Peyer's patch (tissue), 4 donors: ENCODE measurements around the gene KISS1R. TPM values are rescaled to one million over a fixed set of nuclear protein-coding genes. Genes with fewer than 3 reads are reported as not detected.

ENCODE experiments used
- DNase-seq, 3 donors: peaks; one replicate each; pipeline ENCODE4 v3.0.0-alpha.2; 2017 to 2019
- H3K27ac ChIP-seq, 4 donors: fragments of 200-600 bp; sonication (generic); one replicate each; pipeline ENCODE4 v1.5.1; 2016 to 2019
- H3K27me3 ChIP-seq, 2 donors: fragments of 200-600 bp; sonication (generic); one replicate each; pipeline ENCODE4 v1.5.1; 2019
- H3K36me3 ChIP-seq, 3 donors: fragments of 200-600 bp; sonication (generic); one replicate each; pipeline ENCODE4 v1.5.1; 2016 to 2019
- H3K4me1 ChIP-seq, 4 donors: fragments of 200-600 bp; sonication (generic); one replicate each; pipeline ENCODE4 v1.5.1; 2016 to 2019
- H3K4me3 ChIP-seq, 4 donors: fragments of 200-600 bp; sonication (generic); 1 replicate in 3 of 4; 2 replicates in 1 of 4; pipeline ENCODE4 v1.5.1; 2016 to 2019; ENCODE audit warnings: mild to moderate bottlenecking in 1 of 4
- H3K9me3 ChIP-seq, 4 donors: fragments of 200-600 bp; sonication (generic); one replicate each; pipeline ENCODE4 v1.5.1; 2016 to 2019; ENCODE audit warnings: mild to moderate bottlenecking in 1 of 4
- CTCF ChIP-seq, 6 experiments: fragments of 450-650 bp in 4 of 6; fragments of 200-600 bp in 2 of 6; sonication (generic) in 1 of 6; IDR thresholded peaks; one replicate each; pipeline ENCODE4 v1.5.1; 2017 to 2019; ENCODE audit warnings: antibody characterized with exemption in 6 of 6, mild to moderate bottlenecking in 3 of 6, moderate library complexity in 1 of 6
- POLR2A ChIP-seq, 2 donors: fragments of 450-650 bp; IDR thresholded peaks; one replicate each; pipeline ENCODE4 v1.5.1; 2017; ENCODE audit warnings: antibody characterized with exemption in 2 of 2, mild to moderate bottlenecking in 2 of 2, moderate library complexity in 2 of 2
- total RNA-seq, 4 donors: library from RNA; depleted of rRNA; stranded (reverse); fragments of >200 nt; gene quantifications; one replicate each; pipeline ENCODE4 v1.1.0, GENCODE V29; 2016

The KISS1R gene
- total RNA-seq, 4 donors from 2014 or later: not detected

DNA sequence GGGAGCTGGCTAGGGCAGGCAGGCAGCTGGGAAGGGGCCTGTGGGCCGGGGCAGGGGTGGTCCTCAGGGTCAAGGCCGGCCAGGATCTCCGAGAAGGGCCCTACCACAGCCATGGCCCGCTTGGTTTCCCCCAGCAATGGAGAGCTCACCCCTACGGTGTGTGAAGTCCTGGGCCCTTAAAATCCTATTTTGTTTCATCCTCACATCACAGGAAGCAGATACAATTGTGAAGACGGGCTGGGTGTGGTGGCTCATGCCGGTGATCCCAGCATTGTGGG is 15.1 kb upstream of the KISS1R start:
- Histone ChIP-seq H3K4me3 (no peak overlapping the region), H3K36me3 (peaks cover 0 to 29% (median 0%) of the 10 kb centered on the region in 3 donors), H3K9me3 (no peaks in the 10 kb centered on the region), H3K4me1 (peaks cover 0 to 4% (median 1%) of the 10 kb centered on the region in 4 donors), H3K27ac (no peak overlapping the region), H3K27me3 (no peaks in the 10 kb centered on the region)
- no peak for TF ChIP-seq POLR2A (IDR thresholded peaks at IDR 0.05)
- no peak for TF ChIP-seq CTCF (IDR thresholded peaks at IDR 0.05)
- DNase-seq: no peak

GRCh38 chr19:902446-903226 is 14.5 kb upstream of the KISS1R start:
- DNase-seq: no peak
- peaks cover 0 to 24% (median 0%) of the 10 kb centered on the region in 3 donors for H3K36me3 ChIP-seq
- no peak overlapping the region for H3K27ac ChIP-seq
- no peak overlapping the region for H3K4me3 ChIP-seq
- TF ChIP-seq POLR2A (IDR thresholded peaks at IDR 0.05): no peak
- TF ChIP-seq CTCF (IDR thresholded peaks at IDR 0.05): no peak
- no peaks in the 10 kb centered on the region for H3K27me3 ChIP-seq
- H3K4me1 ChIP-seq: peaks cover 0 to 8% (median 2%) of the 10 kb centered on the region in 4 donors
- H3K9me3 ChIP-seq: no peaks in the 10 kb centered on the region

DNA sequence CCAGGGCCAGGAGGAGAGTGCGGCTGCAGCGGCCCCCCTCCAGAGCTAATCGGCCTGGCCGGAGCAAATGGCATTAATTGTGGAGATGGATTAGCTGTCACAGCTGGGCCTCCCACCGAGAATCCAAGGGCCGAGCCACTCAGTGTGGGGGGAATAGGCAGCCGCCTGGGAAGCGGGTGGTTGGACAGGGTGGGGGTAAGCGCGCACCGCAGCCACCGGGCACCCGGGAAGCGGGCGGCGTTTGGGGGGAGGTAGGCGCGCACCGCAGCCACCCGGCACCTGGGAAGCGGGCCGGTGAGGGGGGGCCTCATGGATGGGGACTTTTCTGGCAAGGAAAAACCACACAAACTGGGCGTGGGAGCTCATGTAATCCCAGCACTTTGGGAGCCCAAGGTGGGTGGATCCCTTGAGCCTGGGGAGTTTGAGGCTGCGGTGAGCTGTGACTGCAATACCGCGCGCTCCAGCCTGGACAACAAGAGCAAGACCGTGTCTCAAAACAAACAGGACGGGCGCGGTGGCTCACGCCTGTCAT is 13.8 kb upstream of the KISS1R start:
- no peak for DNase-seq

DNA sequence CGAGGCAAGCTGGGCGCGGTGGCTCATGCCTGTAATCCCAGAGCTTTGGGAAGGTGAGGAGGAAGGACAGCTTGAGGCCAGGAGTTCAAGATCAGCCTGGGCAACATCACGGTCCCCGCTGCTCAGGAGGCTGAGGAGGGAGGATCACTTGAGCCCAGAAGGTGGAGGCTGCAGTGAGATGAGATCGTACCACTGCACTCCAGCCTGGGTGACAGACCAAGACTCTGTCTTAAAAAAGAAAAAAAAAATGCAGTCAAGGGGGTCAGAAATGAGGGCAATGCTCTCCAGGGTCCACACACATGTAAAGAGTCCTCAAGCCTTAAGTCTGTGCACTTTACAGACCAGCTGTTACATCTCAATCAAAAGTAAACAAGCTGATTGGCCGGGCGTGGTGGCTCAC is 12.6 kb upstream of the KISS1R start:
- Histone ChIP-seq H3K27me3 (no peaks in the 10 kb centered on the region), H3K4me1 (peaks cover 0 to 22% (median 8%) of the 10 kb centered on the region in 4 donors), H3K9me3 (no peaks in the 10 kb centered on the region), H3K4me3 (no peak overlapping the region), H3K36me3 (peaks cover 0 to 15% (median 0%) of the 10 kb centered on the region in 3 donors), H3K27ac (no peak overlapping the region)
- no peak for DNase-seq
- TF ChIP-seq CTCF (IDR thresholded peaks at IDR 0.05): no peak
- no peak for TF ChIP-seq POLR2A (IDR thresholded peaks at IDR 0.05)

More for the DNA sequence above, 13.8 kb upstream of the KISS1R start:
- Histone ChIP-seq H3K27ac (no peak overlapping the region), H3K9me3 (no peaks in the 10 kb centered on the region), H3K27me3 (no peaks in the 10 kb centered on the region), H3K36me3 (peaks cover 0 to 24% (median 0%) of the 10 kb centered on the region in 3 donors), H3K4me3 (no peak overlapping the region), H3K4me1 (peaks cover 0 to 15% (median 2%) of the 10 kb centered on the region in 4 donors)
- TF ChIP-seq POLR2A (IDR thresholded peaks at IDR 0.05) (no peak), CTCF (IDR thresholded peaks at IDR 0.05) (no peak)

DNA sequence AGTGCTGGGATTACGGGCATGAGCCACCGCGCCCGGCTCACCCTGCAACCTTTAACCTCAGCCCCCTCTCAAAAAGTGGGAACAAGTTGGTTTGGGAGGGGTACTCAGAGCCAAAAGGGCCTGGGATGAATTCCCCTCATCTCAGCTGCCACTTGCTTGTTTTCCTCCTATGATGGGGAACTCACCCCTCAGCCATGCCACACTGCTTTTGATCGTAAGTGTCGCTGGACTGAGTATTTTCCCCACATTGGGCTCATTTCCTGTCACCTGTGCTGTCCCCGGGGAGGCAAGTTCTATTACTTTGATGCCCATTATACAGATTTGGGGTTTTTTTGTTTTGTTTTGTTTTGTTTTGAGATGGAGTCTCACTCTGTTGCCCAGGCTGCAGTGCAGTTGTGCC is 10.7 kb upstream of the KISS1R start:
- no peak for DNase-seq
- Histone ChIP-seq H3K27ac (peak overlapping the region in 2 of 4 donors; percentile 83 to 89), H3K9me3 (no peaks in the 10 kb centered on the region), H3K27me3 (no peaks in the 10 kb centered on the region), H3K36me3 (peaks cover 0 to 6% (median 0%) of the 10 kb centered on the region in 3 donors), H3K4me3 (no peak overlapping the region), H3K4me1 (peaks cover 0 to 29% (median 18%) of the 10 kb centered on the region in 4 donors)
- no peak for TF ChIP-seq CTCF (IDR thresholded peaks at IDR 0.05)
- TF ChIP-seq POLR2A (IDR thresholded peaks at IDR 0.05): no peak
